Measurements from ENCODE around the gene CNGA1.

The CNGA1 gene

DNA sequence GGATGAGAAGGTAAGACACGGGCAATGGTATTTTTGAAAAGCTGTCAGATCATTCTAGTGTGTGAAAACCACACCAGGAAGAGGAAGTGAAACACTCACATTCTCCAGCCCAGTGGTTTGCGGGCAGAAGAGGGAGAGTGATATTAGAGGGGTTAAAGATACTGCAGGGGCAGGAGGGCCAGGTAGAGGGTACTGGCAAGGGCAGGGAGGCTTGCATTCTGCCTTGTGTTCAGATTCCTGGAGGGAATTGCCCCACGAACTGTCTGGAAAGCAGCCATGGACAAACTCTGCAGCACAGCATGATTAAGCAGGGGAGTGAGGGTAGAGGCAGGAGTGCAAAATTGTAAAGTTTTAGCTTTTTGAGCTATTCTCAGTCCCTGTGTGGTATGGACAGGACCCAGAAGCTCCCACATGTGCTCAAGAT, 31.0 kb upstream of the CNGA1 start:
- no peak overlapping the region for H4K8ac ChIP-seq (ENCODE audit: low read depth, low read length)
- no peaks in the 10 kb centered on the region for H3K36me3 ChIP-seq (replicated peaks in 1 of 2; ENCODE audit: control insufficient read depth in 2 of 2, insufficient read depth in 2 of 2, low read length in 2 of 2)
- H2AK5ac ChIP-seq (ENCODE audit: low read depth, low read length), result no peak overlapping the region
- H3K14ac ChIP-seq (ENCODE audit: low read length), result no peak overlapping the region
- peaks cover 2% of the 10 kb centered on the region for H3K79me1 ChIP-seq (ENCODE audit: low read depth, low read length)
- no peak overlapping the region for H4K91ac ChIP-seq (ENCODE audit: low read depth, low read length, poor library complexity)
- no peak overlapping the region for H3K4me3 ChIP-seq (ENCODE audit: low read length in 2 of 2)
- no peak overlapping the region for H2BK12ac ChIP-seq (ENCODE audit: low read length)
- no peak overlapping the region for H2BK15ac ChIP-seq (ENCODE audit: low read length)
- no peak overlapping the region for H3K27ac ChIP-seq (replicated peaks; ENCODE audit: low read length)
- no peaks in the 10 kb centered on the region for H3K4me1 ChIP-seq (ENCODE audit: control insufficient read depth in 2 of 2, insufficient read depth in 1 of 2, low read depth in 1 of 2, low read length in 2 of 2)
- no peak overlapping the region for H2AFZ ChIP-seq (ENCODE audit: low read length)
- H3K9ac ChIP-seq (ENCODE audit: low read depth, low read length, poor library complexity), result no peak overlapping the region
- H3K4ac ChIP-seq (ENCODE audit: low read length), result no peak overlapping the region
- H3K4me2 ChIP-seq (ENCODE audit: insufficient read depth, low read length, poor library complexity, severe bottlenecking), result no peak overlapping the region
- no peak overlapping the region for H3K23ac ChIP-seq (ENCODE audit: low read depth, low read length, poor library complexity)
- H2BK120ac ChIP-seq (ENCODE audit: low read depth, low read length), result no peak overlapping the region
- no peaks in the 10 kb centered on the region for H3K9me3 ChIP-seq (replicated peaks in 1 of 2; ENCODE audit: control insufficient read depth in 2 of 2, insufficient read depth in 1 of 2, low read depth in 1 of 2, low read length in 2 of 2)
- no peak overlapping the region for H3K18ac ChIP-seq (ENCODE audit: low read length)
- no peak overlapping the region for H2BK5ac ChIP-seq (ENCODE audit: low read length)
- DNase-seq (ENCODE audit: low spot score), result no peak
- WGBS, 2 donors (ENCODE audit: extremely low coverage in 2 of 2, insufficient read length in 2 of 2, insufficient replicate concordance in 1 of 2), result no CpG with 5 or more reads among the region's 3 CpGs
- no peaks in the 10 kb centered on the region for H3K27me3 ChIP-seq (ENCODE audit: control insufficient read depth in 3 of 3, insufficient read depth in 3 of 3, low read depth in 1 of 3, low read length in 3 of 3)

DNA sequence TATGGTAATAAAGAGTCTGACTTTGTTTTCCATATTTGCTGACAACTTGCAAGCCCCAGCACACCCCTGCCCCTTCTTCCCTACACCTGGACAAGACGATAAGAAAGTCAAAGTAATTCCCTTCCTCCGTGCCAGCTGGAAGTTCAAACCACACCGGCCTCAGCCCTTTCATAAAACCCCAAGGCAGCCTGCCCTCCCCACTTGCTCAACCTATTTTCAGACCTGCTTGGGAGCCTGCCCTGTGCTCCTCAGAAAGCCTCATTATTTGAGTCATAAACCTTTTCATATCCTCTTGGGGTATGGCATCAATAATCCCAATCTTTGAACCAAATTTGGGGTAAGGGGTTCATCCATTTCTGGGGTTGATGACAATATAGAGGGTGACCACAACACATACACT, 29.6 kb upstream of the CNGA1 start:
- Histone ChIP-seq H2AFZ (ENCODE audit: low read length) (no peak overlapping the region), H3K27ac (replicated peaks; ENCODE audit: low read length) (no peak overlapping the region), H3K27me3 (ENCODE audit: control insufficient read depth in 3 of 3, insufficient read depth in 3 of 3, low read depth in 1 of 3, low read length in 3 of 3) (no peaks in the 10 kb centered on the region), H3K36me3 (replicated peaks in 1 of 2; ENCODE audit: control insufficient read depth in 2 of 2, insufficient read depth in 2 of 2, low read length in 2 of 2) (no peaks in the 10 kb centered on the region), H3K4ac (ENCODE audit: low read length) (no peak overlapping the region), H3K4me3 (ENCODE audit: low read length in 2 of 2) (no peak overlapping the region), H4K8ac (ENCODE audit: low read depth, low read length) (no peak overlapping the region), H3K79me1 (ENCODE audit: low read depth, low read length) (peaks cover 2% of the 10 kb centered on the region), H2BK5ac (ENCODE audit: low read length) (no peak overlapping the region), H2BK120ac (ENCODE audit: low read depth, low read length) (no peak overlapping the region), H3K23ac (ENCODE audit: low read depth, low read length, poor library complexity) (no peak overlapping the region), H3K4me1 (ENCODE audit: control insufficient read depth in 2 of 2, insufficient read depth in 1 of 2, low read depth in 1 of 2, low read length in 2 of 2) (no peaks in the 10 kb centered on the region), H3K18ac (ENCODE audit: low read length) (no peak overlapping the region), H2AK5ac (ENCODE audit: low read depth, low read length) (no peak overlapping the region), H3K4me2 (ENCODE audit: insufficient read depth, low read length, poor library complexity, severe bottlenecking) (no peak overlapping the region), H4K91ac (ENCODE audit: low read depth, low read length, poor library complexity) (no peak overlapping the region), H3K9me3 (replicated peaks in 1 of 2; ENCODE audit: control insufficient read depth in 2 of 2, insufficient read depth in 1 of 2, low read depth in 1 of 2, low read length in 2 of 2) (no peaks in the 10 kb centered on the region), H2BK12ac (ENCODE audit: low read length) (no peak overlapping the region), H3K14ac (ENCODE audit: low read length) (no peak overlapping the region), H3K9ac (ENCODE audit: low read depth, low read length, poor library complexity) (no peak overlapping the region), H2BK15ac (ENCODE audit: low read length) (no peak overlapping the region)
- no CpG with 5 or more reads among the region's 3 CpGs for WGBS, 2 donors (ENCODE audit: extremely low coverage in 2 of 2, insufficient read length in 2 of 2, insufficient replicate concordance in 1 of 2)
- no peak for DNase-seq (ENCODE audit: low spot score)

DNA sequence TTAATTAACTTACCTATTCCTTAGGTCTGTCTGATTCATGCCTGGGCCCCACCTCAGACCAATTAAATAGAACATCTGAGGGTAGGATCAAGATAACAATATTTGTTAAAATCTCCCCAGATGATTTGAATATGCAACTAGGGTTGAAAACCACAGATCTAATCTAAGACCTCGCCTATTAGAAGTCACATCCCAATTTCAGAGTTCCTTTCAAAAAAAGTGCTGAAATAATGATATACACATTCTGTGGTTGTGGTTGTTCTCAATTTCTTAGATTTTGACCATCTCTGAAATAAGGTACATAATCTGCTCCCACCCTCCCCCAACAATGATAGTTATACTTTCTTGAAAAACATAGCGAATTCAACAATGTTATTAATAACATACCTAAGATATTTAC, 27.8 kb upstream of the CNGA1 start:
- Histone ChIP-seq H3K36me3 (replicated peaks in 1 of 2; ENCODE audit: control insufficient read depth in 2 of 2, insufficient read depth in 2 of 2, low read length in 2 of 2) (no peaks in the 10 kb centered on the region), H2BK12ac (ENCODE audit: low read length) (no peak overlapping the region), H2AK5ac (ENCODE audit: low read depth, low read length) (no peak overlapping the region), H2AFZ (ENCODE audit: low read length) (no peak overlapping the region), H3K79me1 (ENCODE audit: low read depth, low read length) (no peaks in the 10 kb centered on the region), H2BK5ac (ENCODE audit: low read length) (no peak overlapping the region), H3K4me3 (ENCODE audit: low read length in 2 of 2) (no peak overlapping the region), H3K23ac (ENCODE audit: low read depth, low read length, poor library complexity) (no peak overlapping the region), H3K14ac (ENCODE audit: low read length) (no peak overlapping the region), H3K4ac (ENCODE audit: low read length) (no peak overlapping the region), H3K4me1 (ENCODE audit: control insufficient read depth in 2 of 2, insufficient read depth in 1 of 2, low read depth in 1 of 2, low read length in 2 of 2) (no peaks in the 10 kb centered on the region), H3K9ac (ENCODE audit: low read depth, low read length, poor library complexity) (no peak overlapping the region), H3K4me2 (ENCODE audit: insufficient read depth, low read length, poor library complexity, severe bottlenecking) (no peak overlapping the region), H3K9me3 (replicated peaks in 1 of 2; ENCODE audit: control insufficient read depth in 2 of 2, insufficient read depth in 1 of 2, low read depth in 1 of 2, low read length in 2 of 2) (no peaks in the 10 kb centered on the region), H3K27ac (replicated peaks; ENCODE audit: low read length) (no peak overlapping the region), H3K18ac (ENCODE audit: low read length) (no peak overlapping the region), H2BK15ac (ENCODE audit: low read length) (no peak overlapping the region), H4K91ac (ENCODE audit: low read depth, low read length, poor library complexity) (no peak overlapping the region), H2BK120ac (ENCODE audit: low read depth, low read length) (no peak overlapping the region), H4K8ac (ENCODE audit: low read depth, low read length) (no peak overlapping the region), H3K27me3 (ENCODE audit: control insufficient read depth in 3 of 3, insufficient read depth in 3 of 3, low read depth in 1 of 3, low read length in 3 of 3) (no peaks in the 10 kb centered on the region)
- DNase-seq (ENCODE audit: low spot score), result no peak
- WGBS, 2 donors (ENCODE audit: extremely low coverage in 2 of 2, insufficient read length in 2 of 2, insufficient replicate concordance in 1 of 2), result no CpG with 5 or more reads among the region's 2 CpGs

DNA sequence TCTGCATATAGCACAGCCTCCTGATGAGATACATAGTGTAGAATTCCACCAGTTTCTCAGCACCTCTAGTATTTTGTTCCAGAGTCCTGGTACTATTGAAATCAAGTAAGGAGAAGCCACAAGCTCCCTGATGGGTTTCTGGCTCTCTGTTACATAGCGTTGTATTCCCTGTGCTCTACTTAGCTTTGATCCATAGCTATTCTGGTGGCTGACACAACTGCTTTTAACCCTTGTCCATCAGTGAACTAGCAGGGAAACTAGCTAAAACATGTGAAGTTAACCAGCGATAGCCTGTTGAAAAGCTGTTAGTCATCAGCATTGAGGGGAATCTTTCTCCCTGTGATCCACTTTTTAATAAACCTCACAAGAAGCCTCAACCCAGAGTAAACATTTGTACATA, 27.0 kb upstream of the CNGA1 start:
- Histone ChIP-seq H2BK15ac (ENCODE audit: low read length) (no peak overlapping the region), H2BK5ac (ENCODE audit: low read length) (no peak overlapping the region), H4K91ac (ENCODE audit: low read depth, low read length, poor library complexity) (no peak overlapping the region), H3K27ac (replicated peaks; ENCODE audit: low read length) (no peak overlapping the region), H3K14ac (ENCODE audit: low read length) (no peak overlapping the region), H3K9ac (ENCODE audit: low read depth, low read length, poor library complexity) (no peak overlapping the region), H3K23ac (ENCODE audit: low read depth, low read length, poor library complexity) (no peak overlapping the region), H4K8ac (ENCODE audit: low read depth, low read length) (no peak overlapping the region), H2AFZ (ENCODE audit: low read length) (no peak overlapping the region), H3K4me2 (ENCODE audit: insufficient read depth, low read length, poor library complexity, severe bottlenecking) (no peak overlapping the region), H3K79me1 (ENCODE audit: low read depth, low read length) (no peaks in the 10 kb centered on the region), H3K4me1 (ENCODE audit: control insufficient read depth in 2 of 2, insufficient read depth in 1 of 2, low read depth in 1 of 2, low read length in 2 of 2) (no peaks in the 10 kb centered on the region), H3K9me3 (replicated peaks in 1 of 2; ENCODE audit: control insufficient read depth in 2 of 2, insufficient read depth in 1 of 2, low read depth in 1 of 2, low read length in 2 of 2) (no peaks in the 10 kb centered on the region), H3K4ac (ENCODE audit: low read length) (no peak overlapping the region), H3K18ac (ENCODE audit: low read length) (no peak overlapping the region), H3K27me3 (ENCODE audit: control insufficient read depth in 3 of 3, insufficient read depth in 3 of 3, low read depth in 1 of 3, low read length in 3 of 3) (no peaks in the 10 kb centered on the region), H2AK5ac (ENCODE audit: low read depth, low read length) (no peak overlapping the region), H2BK120ac (ENCODE audit: low read depth, low read length) (no peak overlapping the region), H2BK12ac (ENCODE audit: low read length) (no peak overlapping the region), H3K4me3 (ENCODE audit: low read length in 2 of 2) (no peak overlapping the region), H3K36me3 (replicated peaks in 1 of 2; ENCODE audit: control insufficient read depth in 2 of 2, insufficient read depth in 2 of 2, low read length in 2 of 2) (no peaks in the 10 kb centered on the region)
- no CpG with 5 or more reads among the region's 2 CpGs for WGBS, 2 donors (ENCODE audit: extremely low coverage in 2 of 2, insufficient read length in 2 of 2, insufficient replicate concordance in 1 of 2)
- DNase-seq (ENCODE audit: low spot score), result no peak
